Lower lobe of right lung (tissue), 2 donors: ENCODE data around the gene NCOA7. TPM values are rescaled to one million over a fixed set of nuclear protein-coding genes. Genes with fewer than 3 reads are reported as not detected.

ENCODE experiments used
- ATAC-seq, 2 donors: fragments of 200-7000 bp; cut with Tn5 transposase; one replicate each; pipeline ENCODE4 v1.9.1; 2020 to 2022; ENCODE audit warnings: mild to moderate bottlenecking in 2 of 2, moderate library complexity in 2 of 2
- DNase-seq: peaks from one replicate; pipeline ENCODE4 v3.0.0-alpha.2; 2020
- H3K27ac ChIP-seq: fragments of 200-600 bp; one replicate; pipeline ENCODE4 v1.8.0; 2022
- H3K27me3 ChIP-seq: fragments of 200-600 bp; one replicate; pipeline ENCODE4 v1.8.0; 2022; ENCODE audit warnings: low read depth
- H3K36me3 ChIP-seq: fragments of 200-600 bp; one replicate; pipeline ENCODE4 v1.8.0; 2022; ENCODE audit warnings: mild to moderate bottlenecking
- H3K4me1 ChIP-seq: fragments of 200-600 bp; one replicate; pipeline ENCODE4 v1.8.0; 2022
- H3K4me3 ChIP-seq: fragments of 200-600 bp; one replicate; pipeline ENCODE4 v1.8.0; 2022; ENCODE audit warnings: mild to moderate bottlenecking
- H3K9me3 ChIP-seq: fragments of 200-600 bp; one replicate; pipeline ENCODE4 v1.8.0; 2022
- CTCF ChIP-seq: fragments of 200-600 bp; IDR thresholded peaks from one replicate; pipeline ENCODE4 v1.8.0; 2022; ENCODE audit warnings: antibody characterized with exemption, mild to moderate bottlenecking
- intact Hi-C: fragments of 100-400 bp; cut with DNase I; formaldehyde crosslinking; loops from one replicate; pipeline ENCODE4 v1.11.0; 2022
- total RNA-seq: library from RNA; stranded (reverse); fragmentation: NEBNext Ultra II Directional; extraction: Animal tissue kit (Norgen Biotek cat#: 25700); gene quantifications from one replicate; pipeline ENCODE4 v1.2.1, GENCODE V29; 2021
- donor health status: DM: no; HTN: yes; CAD: no; lungs with severe emphysema.

Gene NCOA7
- total RNA-seq, 1 donor from 2014 or later = 64.4 TPM

- intact Hi-C loops = no loop called here
- Histone ChIP-seq H3K4me1 (no peaks in the 10 kb centered on the region), H3K36me3 (peaks cover 24% of the 10 kb centered on the region), H3K9me3 (no peaks in the 10 kb centered on the region), H3K27me3 (no peaks in the 10 kb centered on the region), H3K27ac (no peak overlapping the region), H3K4me3 (no peak overlapping the region)
- ATAC-seq (peak in 1 of 2 donors; percentile 16), DNase-seq (no peak)
- TF ChIP-seq CTCF = no peak
Observed at GRCh38 chr6:125853756-125854155, 63.0 kb downstream of the NCOA7 start.

- intact Hi-C loops = no loop called here
Observed at GRCh38 chr6:125854355-125854754, 63.6 kb downstream of the NCOA7 start.

GRCh38 chr6:125855783-125856182 is 65.0 kb downstream of the NCOA7 start:
- H3K4me1 ChIP-seq = no peaks in the 10 kb centered on the region
- ATAC-seq (no peak), DNase-seq (no peak)
- H3K27ac ChIP-seq = no peak overlapping the region
- no peak overlapping the region for H3K4me3 ChIP-seq
- no peaks in the 10 kb centered on the region for H3K9me3 ChIP-seq
- H3K36me3 ChIP-seq = peaks cover 24% of the 10 kb centered on the region
- no peak for TF ChIP-seq CTCF
- intact Hi-C loops = no loop called here
- no peaks in the 10 kb centered on the region for H3K27me3 ChIP-seq

More at GRCh38 chr6:125854355-125854754, 63.6 kb downstream of the NCOA7 start:
- no peak for ATAC-seq
- Histone ChIP-seq H3K9me3 (no peaks in the 10 kb centered on the region), H3K27me3 (no peaks in the 10 kb centered on the region), H3K4me1 (no peaks in the 10 kb centered on the region), H3K27ac (no peak overlapping the region), H3K4me3 (no peak overlapping the region), H3K36me3 (peaks cover 24% of the 10 kb centered on the region)
- TF ChIP-seq CTCF = no peak
- DNase-seq = no peak

- ATAC-seq = no peak
- no peaks in the 10 kb centered on the region for H3K27me3 ChIP-seq
- peaks cover 24% of the 10 kb centered on the region for H3K36me3 ChIP-seq
- no peak for DNase-seq
- intact Hi-C loops = no loop called here
- no peak for TF ChIP-seq CTCF
- H3K4me1 ChIP-seq = no peaks in the 10 kb centered on the region
- H3K9me3 ChIP-seq = no peaks in the 10 kb centered on the region
- no peak overlapping the region for H3K4me3 ChIP-seq
- no peak overlapping the region for H3K27ac ChIP-seq
Observed at GRCh38 chr6:125857846-125858245, 67.1 kb downstream of the NCOA7 start.

GRCh38 chr6:125858427-125859320 is 67.9 kb downstream of the NCOA7 start:
- Histone ChIP-seq H3K9me3 (no peaks in the 10 kb centered on the region), H3K4me1 (no peaks in the 10 kb centered on the region), H3K36me3 (peaks cover 24% of the 10 kb centered on the region), H3K27me3 (no peaks in the 10 kb centered on the region), H3K27ac (no peak overlapping the region), H3K4me3 (no peak overlapping the region)
- TF ChIP-seq CTCF = peak; percentile 68
- DNase-seq (no peak), ATAC-seq (peak; percentile 82 to 85)
- intact Hi-C loops = no loop called here
